ENCODE data around the gene SLC6A7.

SLC6A7 gene

DNA sequence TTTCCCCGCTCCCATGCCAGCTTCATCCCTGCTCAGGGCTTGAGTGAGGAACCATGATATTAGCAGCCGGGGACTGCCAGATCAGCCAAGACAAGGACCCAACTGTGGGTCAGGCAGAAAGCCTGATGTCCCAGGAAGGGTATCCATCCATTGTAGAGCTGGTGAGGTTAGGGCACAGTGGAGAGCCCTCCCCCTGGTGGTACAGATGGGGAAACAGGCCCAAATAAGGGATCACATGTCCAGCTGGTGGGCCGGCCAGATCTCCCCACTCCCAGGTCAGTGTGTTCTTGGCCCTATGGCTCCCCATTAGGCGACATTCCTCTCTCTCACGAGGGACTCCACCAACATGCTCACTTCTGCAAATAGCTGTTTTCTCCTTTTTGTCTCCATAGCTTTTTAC, 14.3 kb upstream of the SLC6A7 start:
- no peak overlapping the region for H3K27ac ChIP-seq (ENCODE audit: low read length, poor library complexity, severe bottlenecking)
- H2BK120ac ChIP-seq (ENCODE audit: low read depth, low read length) = no peak overlapping the region
- H3K9me3 ChIP-seq (ENCODE audit: control insufficient read depth, low read length) = no peaks in the 10 kb centered on the region
- H3K23ac ChIP-seq (ENCODE audit: low read length in 2 of 2) = peak overlapping the region in 1 of 2 experiments; percentile 3
- peaks cover 0 to 2% of the 10 kb centered on the region in 2 experiments for H3K27me3 ChIP-seq (ENCODE audit: control insufficient read depth in 1 of 2, insufficient read depth in 1 of 2, low read length in 2 of 2)
- H4K91ac ChIP-seq (ENCODE audit: low read length) = peak overlapping the region; percentile 43
- H4K8ac ChIP-seq (ENCODE audit: low read length) = no peak overlapping the region
- no peak overlapping the region for H3K14ac ChIP-seq (ENCODE audit: low read length in 2 of 2)
- no peak overlapping the region for H2BK5ac ChIP-seq (ENCODE audit: low read depth, low read length, poor library complexity, severe bottlenecking)
- H3K9ac ChIP-seq (ENCODE audit: low read length) = no peak overlapping the region
- H2BK15ac ChIP-seq (ENCODE audit: low read depth, poor library complexity, severe bottlenecking) = peak overlapping the region; percentile 26
- DNase-seq = peak; percentile 52
- H3K4me1 ChIP-seq (ENCODE audit: control insufficient read depth, insufficient read depth, low read depth, low read length) = peaks cover 13% of the 10 kb centered on the region
- H2BK12ac ChIP-seq (ENCODE audit: low read length in 2 of 2) = no peak overlapping the region
- H3K36me3 ChIP-seq (ENCODE audit: control insufficient read depth in 1 of 2, insufficient read depth in 2 of 2, low read depth in 1 of 2, low read length in 2 of 2) = no peaks in the 10 kb centered on the region
- H2AK5ac ChIP-seq (ENCODE audit: low read length, severe bottlenecking) = no peak overlapping the region
- H3K4me3 ChIP-seq (ENCODE audit: insufficient read depth in 1 of 2, low read depth in 1 of 2, low read length in 2 of 2) = no peak overlapping the region
- H3K4me2 ChIP-seq (ENCODE audit: low read length, poor library complexity, severe bottlenecking) = no peak overlapping the region
- 66% methylated on average over 5 of the region's 5 CpGs for WGBS
- no peak overlapping the region for H3K4ac ChIP-seq (ENCODE audit: low read depth in 1 of 2, low read length in 2 of 2)
- H2AFZ ChIP-seq (ENCODE audit: low read depth, low read length) = no peak overlapping the region
- no peaks in the 10 kb centered on the region for H3K79me1 ChIP-seq (replicated peaks; ENCODE audit: low read length, poor library complexity, severe bottlenecking)
- no peak overlapping the region for H3K18ac ChIP-seq (ENCODE audit: low read depth in 1 of 2, low read length in 2 of 2)

GRCh38 chr5:150176745-150177477, 13.0 kb upstream of the SLC6A7 start:
- Histone ChIP-seq H2BK15ac (ENCODE audit: low read depth, poor library complexity, severe bottlenecking) (no peak overlapping the region), H3K4me2 (ENCODE audit: low read length, poor library complexity, severe bottlenecking) (no peak overlapping the region), H3K79me1 (replicated peaks; ENCODE audit: low read length, poor library complexity, severe bottlenecking) (no peaks in the 10 kb centered on the region), H3K9ac (ENCODE audit: low read length) (peak overlapping the region; percentile 15), H4K8ac (ENCODE audit: low read length) (no peak overlapping the region), H2AFZ (ENCODE audit: low read depth, low read length) (no peak overlapping the region), H3K4me3 (ENCODE audit: insufficient read depth in 1 of 2, low read depth in 1 of 2, low read length in 2 of 2) (no peak overlapping the region), H2BK5ac (ENCODE audit: low read depth, low read length, poor library complexity, severe bottlenecking) (no peak overlapping the region), H3K9me3 (ENCODE audit: control insufficient read depth, low read length) (no peaks in the 10 kb centered on the region), H3K4me1 (ENCODE audit: control insufficient read depth, insufficient read depth, low read depth, low read length) (peaks cover 12% of the 10 kb centered on the region), H3K14ac (ENCODE audit: low read length in 2 of 2) (no peak overlapping the region), H3K23ac (ENCODE audit: low read length in 2 of 2) (no peak overlapping the region), H4K91ac (ENCODE audit: low read length) (no peak overlapping the region), H3K18ac (ENCODE audit: low read depth in 1 of 2, low read length in 2 of 2) (no peak overlapping the region), H3K36me3 (ENCODE audit: control insufficient read depth in 1 of 2, insufficient read depth in 2 of 2, low read depth in 1 of 2, low read length in 2 of 2) (no peaks in the 10 kb centered on the region), H3K27ac (ENCODE audit: low read length, poor library complexity, severe bottlenecking) (no peak overlapping the region), H3K27me3 (ENCODE audit: control insufficient read depth in 1 of 2, insufficient read depth in 1 of 2, low read length in 2 of 2) (no peaks in the 10 kb centered on the region), H2BK12ac (ENCODE audit: low read length in 2 of 2) (no peak overlapping the region), H3K4ac (ENCODE audit: low read depth in 1 of 2, low read length in 2 of 2) (no peak overlapping the region), H2BK120ac (ENCODE audit: low read depth, low read length) (no peak overlapping the region), H2AK5ac (ENCODE audit: low read length, severe bottlenecking) (no peak overlapping the region)
- peak; percentile 49 for DNase-seq
- 77% methylated on average over 8 of the region's 8 CpGs for WGBS

DNA sequence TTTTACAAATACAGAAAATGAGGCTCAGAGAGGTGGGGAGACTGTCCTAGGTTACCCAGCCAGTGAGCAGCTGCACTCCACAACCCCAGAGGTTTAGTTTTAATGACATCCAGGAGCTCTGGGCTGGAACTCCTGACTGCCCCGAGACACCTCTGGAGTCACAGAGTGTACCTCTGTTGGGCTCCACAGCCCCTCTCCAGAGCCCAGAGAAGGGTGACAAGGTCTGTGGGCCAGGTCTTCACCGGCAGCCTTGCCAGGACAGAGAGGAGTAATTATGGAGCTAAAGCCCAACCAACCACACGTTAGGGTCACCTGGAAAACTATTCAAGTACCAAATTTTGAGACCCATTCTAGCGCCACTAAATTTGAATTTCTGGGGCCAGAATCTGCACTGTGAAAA, 12.1 kb upstream of the SLC6A7 start:
- H3K9me3 ChIP-seq (ENCODE audit: control insufficient read depth, low read length) = no peaks in the 10 kb centered on the region
- no peaks in the 10 kb centered on the region for H3K79me1 ChIP-seq (replicated peaks; ENCODE audit: low read length, poor library complexity, severe bottlenecking)
- no peak overlapping the region for H2BK5ac ChIP-seq (ENCODE audit: low read depth, low read length, poor library complexity, severe bottlenecking)
- no peak overlapping the region for H3K4me3 ChIP-seq (ENCODE audit: insufficient read depth in 1 of 2, low read depth in 1 of 2, low read length in 2 of 2)
- H3K4me1 ChIP-seq (ENCODE audit: control insufficient read depth, insufficient read depth, low read depth, low read length) = peaks cover 11% of the 10 kb centered on the region
- H4K91ac ChIP-seq (ENCODE audit: low read length) = no peak overlapping the region
- no peak overlapping the region for H3K23ac ChIP-seq (ENCODE audit: low read length in 2 of 2)
- no peak overlapping the region for H2BK12ac ChIP-seq (ENCODE audit: low read length in 2 of 2)
- H3K27me3 ChIP-seq (ENCODE audit: control insufficient read depth in 1 of 2, insufficient read depth in 1 of 2, low read length in 2 of 2) = no peaks in the 10 kb centered on the region
- no peak overlapping the region for H2AFZ ChIP-seq (ENCODE audit: low read depth, low read length)
- no peak for DNase-seq
- no peak overlapping the region for H2AK5ac ChIP-seq (ENCODE audit: low read length, severe bottlenecking)
- no peak overlapping the region for H3K14ac ChIP-seq (ENCODE audit: low read length in 2 of 2)
- no peaks in the 10 kb centered on the region for H3K36me3 ChIP-seq (ENCODE audit: control insufficient read depth in 1 of 2, insufficient read depth in 2 of 2, low read depth in 1 of 2, low read length in 2 of 2)
- 88% methylated on average over 4 of the region's 4 CpGs for WGBS
- H3K9ac ChIP-seq (ENCODE audit: low read length) = no peak overlapping the region
- H4K8ac ChIP-seq (ENCODE audit: low read length) = no peak overlapping the region
- H2BK120ac ChIP-seq (ENCODE audit: low read depth, low read length) = no peak overlapping the region
- no peak overlapping the region for H3K4me2 ChIP-seq (ENCODE audit: low read length, poor library complexity, severe bottlenecking)
- H3K4ac ChIP-seq (ENCODE audit: low read depth in 1 of 2, low read length in 2 of 2) = no peak overlapping the region
- H2BK15ac ChIP-seq (ENCODE audit: low read depth, poor library complexity, severe bottlenecking) = no peak overlapping the region
- no peak overlapping the region for H3K18ac ChIP-seq (ENCODE audit: low read depth in 1 of 2, low read length in 2 of 2)
- H3K27ac ChIP-seq (ENCODE audit: low read length, poor library complexity, severe bottlenecking) = no peak overlapping the region

GRCh38 chr5:150178262-150178661, 11.6 kb upstream of the SLC6A7 start:
- WGBS = 82% methylated on average over 4 of the region's 4 CpGs
- Histone ChIP-seq H3K9ac (ENCODE audit: low read length) (no peak overlapping the region), H2BK120ac (ENCODE audit: low read depth, low read length) (no peak overlapping the region), H3K27ac (ENCODE audit: low read length, poor library complexity, severe bottlenecking) (no peak overlapping the region), H2BK5ac (ENCODE audit: low read depth, low read length, poor library complexity, severe bottlenecking) (no peak overlapping the region), H3K36me3 (ENCODE audit: control insufficient read depth in 1 of 2, insufficient read depth in 2 of 2, low read depth in 1 of 2, low read length in 2 of 2) (no peaks in the 10 kb centered on the region), H3K79me1 (replicated peaks; ENCODE audit: low read length, poor library complexity, severe bottlenecking) (no peaks in the 10 kb centered on the region), H3K4ac (ENCODE audit: low read depth in 1 of 2, low read length in 2 of 2) (no peak overlapping the region), H4K91ac (ENCODE audit: low read length) (no peak overlapping the region), H3K14ac (ENCODE audit: low read length in 2 of 2) (no peak overlapping the region), H3K4me1 (ENCODE audit: control insufficient read depth, insufficient read depth, low read depth, low read length) (peaks cover 11% of the 10 kb centered on the region), H3K23ac (ENCODE audit: low read length in 2 of 2) (no peak overlapping the region), H3K9me3 (ENCODE audit: control insufficient read depth, low read length) (no peaks in the 10 kb centered on the region), H2AK5ac (ENCODE audit: low read length, severe bottlenecking) (no peak overlapping the region), H3K18ac (ENCODE audit: low read depth in 1 of 2, low read length in 2 of 2) (no peak overlapping the region), H3K4me2 (ENCODE audit: low read length, poor library complexity, severe bottlenecking) (no peak overlapping the region), H4K8ac (ENCODE audit: low read length) (no peak overlapping the region), H2AFZ (ENCODE audit: low read depth, low read length) (no peak overlapping the region), H3K4me3 (ENCODE audit: insufficient read depth in 1 of 2, low read depth in 1 of 2, low read length in 2 of 2) (no peak overlapping the region), H3K27me3 (ENCODE audit: control insufficient read depth in 1 of 2, insufficient read depth in 1 of 2, low read length in 2 of 2) (no peaks in the 10 kb centered on the region), H2BK15ac (ENCODE audit: low read depth, poor library complexity, severe bottlenecking) (no peak overlapping the region), H2BK12ac (ENCODE audit: low read length in 2 of 2) (no peak overlapping the region)
- no peak for DNase-seq
